ENCODE data around the gene LRP6.

DNA sequence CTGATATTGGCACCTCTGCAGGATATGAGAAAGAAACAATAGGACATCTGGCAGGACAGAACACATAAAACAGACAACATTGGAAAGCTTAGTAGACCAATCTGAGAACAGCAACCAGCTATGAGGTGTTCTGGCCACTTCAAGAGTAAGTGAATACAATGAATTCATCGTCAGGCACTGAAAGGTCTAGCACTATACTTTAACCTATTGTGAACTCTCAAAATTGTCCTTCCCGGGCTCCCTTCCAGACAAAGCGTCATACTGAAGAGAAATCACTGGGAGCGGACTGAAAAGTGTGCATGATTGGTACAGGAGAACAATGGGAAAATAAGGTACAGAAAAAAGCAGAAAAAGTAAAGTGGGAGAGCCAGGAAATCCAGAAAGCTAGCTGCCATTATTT lies 75.8 kb downstream of the LRP6 start:
- TF ChIP-seq, protein P1, sequence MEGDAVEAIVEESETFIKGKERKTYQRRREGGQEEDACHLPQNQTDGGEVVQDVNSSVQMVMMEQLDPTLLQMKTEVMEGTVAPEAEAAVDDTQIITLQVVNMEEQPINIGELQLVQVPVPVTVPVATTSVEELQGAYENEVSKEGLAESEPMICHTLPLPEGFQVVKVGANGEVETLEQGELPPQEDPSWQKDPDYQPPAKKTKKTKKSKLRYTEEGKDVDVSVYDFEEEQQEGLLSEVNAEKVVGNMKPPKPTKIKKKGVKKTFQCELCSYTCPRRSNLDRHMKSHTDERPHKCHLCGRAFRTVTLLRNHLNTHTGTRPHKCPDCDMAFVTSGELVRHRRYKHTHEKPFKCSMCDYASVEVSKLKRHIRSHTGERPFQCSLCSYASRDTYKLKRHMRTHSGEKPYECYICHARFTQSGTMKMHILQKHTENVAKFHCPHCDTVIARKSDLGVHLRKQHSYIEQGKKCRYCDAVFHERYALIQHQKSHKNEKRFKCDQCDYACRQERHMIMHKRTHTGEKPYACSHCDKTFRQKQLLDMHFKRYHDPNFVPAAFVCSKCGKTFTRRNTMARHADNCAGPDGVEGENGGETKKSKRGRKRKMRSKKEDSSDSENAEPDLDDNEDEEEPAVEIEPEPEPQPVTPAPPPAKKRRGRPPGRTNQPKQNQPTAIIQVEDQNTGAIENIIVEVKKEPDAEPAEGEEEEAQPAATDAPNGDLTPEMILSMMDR (IDR thresholded peaks at IDR 0.05 in 2 of 3, conservative IDR thresholded peaks at IDR 0.05 in 1 of 3; ENCODE audit: borderline replicate concordance in 1 of 3, insufficient read depth in 1 of 3, low read depth in 2 of 3, low read length in 2 of 3) = no peak
- no peak for TF ChIP-seq TCF7L2 (IDR thresholded peaks at IDR 0.05; ENCODE audit: borderline replicate concordance, extremely low read depth, insufficient read depth, insufficient read length)
- no peak for TF ChIP-seq JUND (IDR thresholded peaks at IDR 0.05)

Data from HCT116 (cell line).